OCI-LY7 (cell line): ENCODE results near the gene RPL31. TPM values are rescaled to one million over a fixed set of nuclear protein-coding genes. Genes with fewer than 3 reads are reported as not detected.

ENCODE experiments used
- BruUV-seq: library from RNA; stranded (reverse); fragments of 400-500 nt; replicated peaks from 2 replicates; lab custom pipeline; 2021; lab: Mats Ljungman, UMichigan
- CTCF ChIA-PET: fragments of 300-600 bp; sonication (Branson Sonifier 250); formaldehyde crosslinking; loops from one replicate; lab custom pipeline; 2022; ENCODE audit warnings: antibody characterized with exemption; ENCODE audit not compliant: unreplicated experiment; lab: Charles Lee
- POLR2A ChIA-PET: fragments of 300-600 bp; sonication (Branson Sonifier 250); formaldehyde crosslinking; loops from one replicate; lab custom pipeline; 2022; ENCODE audit warnings: antibody characterized with exemption; lab: Charles Lee
- DNase-seq: peaks from one replicate; pipeline ENCODE4 v3.0.0-alpha.2; 2015; ENCODE audit warnings: low spot score
- H2AFZ ChIP-seq: fragments of 200-600 bp; sonication (generic), shearing (Covaris generic); 2 replicates; pipeline ENCODE4 v1.6.1; 2014; ENCODE audit warnings: mild to moderate bottlenecking, antibody characterized with exemption, low read length, moderate library complexity
- H3K27ac ChIP-seq: fragments of 200-600 bp; sonication (generic); 2 replicates; pipeline ENCODE4 v1.5.1; 2014; ENCODE audit warnings: mixed run types, low read depth, mild to moderate bottlenecking, moderate library complexity, low read length, inconsistent platforms; ENCODE audit not compliant: poor library complexity, severe bottlenecking
- H3K36me3 ChIP-seq: fragments of 200-600 bp; sonication (generic); 2 replicates; pipeline ENCODE4 v1.6.1; 2014; ENCODE audit warnings: mild to moderate bottlenecking, antibody characterized with exemption, low read length, moderate library complexity, mixed read lengths; ENCODE audit not compliant: insufficient read depth
- H3K4me1 ChIP-seq: fragments of 200-600 bp; sonication (generic); 2 replicates; pipeline ENCODE4 v1.5.1; 2014; ENCODE audit warnings: mild to moderate bottlenecking, low read length; ENCODE audit not compliant: insufficient read depth, poor library complexity, severe bottlenecking
- H3K4me2 ChIP-seq: fragments of 200-600 bp; sonication (generic); 2 replicates; pipeline ENCODE4 v1.6.1; 2014; ENCODE audit warnings: mild to moderate bottlenecking, low read length
- H3K4me3 ChIP-seq: fragments of 200-600 bp; sonication (generic); 2 replicates; pipeline ENCODE4 v1.5.1; 2014; ENCODE audit warnings: mild to moderate bottlenecking, low read depth, low read length; ENCODE audit not compliant: poor library complexity, severe bottlenecking
- H3K79me2 ChIP-seq: fragments of 200-600 bp; sonication (generic); 2 replicates; pipeline ENCODE4 v1.6.1; 2016; ENCODE audit warnings: low read depth, mild to moderate bottlenecking, low read length, moderate library complexity, mixed read lengths; ENCODE audit not compliant: insufficient read depth
- H3K9me2 ChIP-seq: fragments of 200-600 bp; sonication (generic); 2 replicates; pipeline ENCODE4 v1.6.1; 2016; ENCODE audit warnings: mild to moderate bottlenecking, low read length, mixed read lengths; ENCODE audit not compliant: insufficient read depth
- H3K9me3 ChIP-seq: fragments of 200-600 bp; sonication (generic); 2 replicates; pipeline ENCODE4 v1.6.1; 2014; ENCODE audit warnings: mild to moderate bottlenecking, mixed run types, low read length, mixed read lengths
- H4K20me1 ChIP-seq: fragments of 200-600 bp; sonication (generic); 2 replicates; pipeline ENCODE4 v1.6.1; 2014; ENCODE audit warnings: mild to moderate bottlenecking, antibody characterized with exemption, low read length, moderate library complexity, mixed read lengths; ENCODE audit not compliant: insufficient read depth
- EZH2phosphoT487 ChIP-seq: fragments of 200-600 bp; sonication (generic); IDR thresholded peaks from 2 replicates; pipeline ENCODE4 v1.6.1; 2018; ENCODE audit warnings: low read depth, borderline replicate concordance, mild to moderate bottlenecking, mixed run types, antibody characterized with exemption, low read length, moderate library complexity, mixed read lengths
- intact Hi-C: fragments of 100-400 bp; cut with micrococcal nuclease; formaldehyde crosslinking; loops from one replicate; pipeline ENCODE4 v1.10.0; 2022; ENCODE audit not compliant: unreplicated experiment
- total RNA-seq, 2 experiments: library from RNA; depleted of rRNA in 1 of 2; stranded (reverse); fragments of >200 nt in 1 of 2; shearing (Covaris generic) in 1 of 2; gene quantifications; 2 replicates each; pipeline ENCODE4 v1.2.3, GENCODE V29; 2014 to 2022
- TF ChIP-seq, protein P1 (sequence below): fragments of 200-600 bp; sonication (generic); conservative IDR thresholded peaks from 2 replicates; pipeline ENCODE4 v1.5.1; 2014; ENCODE audit warnings: mild to moderate bottlenecking, antibody characterized with exemption, low read length, moderate library complexity, mixed read lengths

Gene RPL31
- total RNA-seq, 2 experiments from 2014 or later: 1,348 to 1,991 TPM

GRCh38 chr2:101007415-101008345, 5.6 kb downstream of the RPL31 start:
- ChIA-PET CTCF (no interaction called here), POLR2A (interaction anchor here (0.6 to 0.7 kb wide), 3 partner anchors 35 to 460 kb away, joined by 3 read pairs; no protein-coding TSS in a partner anchor)
- intact Hi-C loops: no loop called here
- TF ChIP-seq, protein P1, sequence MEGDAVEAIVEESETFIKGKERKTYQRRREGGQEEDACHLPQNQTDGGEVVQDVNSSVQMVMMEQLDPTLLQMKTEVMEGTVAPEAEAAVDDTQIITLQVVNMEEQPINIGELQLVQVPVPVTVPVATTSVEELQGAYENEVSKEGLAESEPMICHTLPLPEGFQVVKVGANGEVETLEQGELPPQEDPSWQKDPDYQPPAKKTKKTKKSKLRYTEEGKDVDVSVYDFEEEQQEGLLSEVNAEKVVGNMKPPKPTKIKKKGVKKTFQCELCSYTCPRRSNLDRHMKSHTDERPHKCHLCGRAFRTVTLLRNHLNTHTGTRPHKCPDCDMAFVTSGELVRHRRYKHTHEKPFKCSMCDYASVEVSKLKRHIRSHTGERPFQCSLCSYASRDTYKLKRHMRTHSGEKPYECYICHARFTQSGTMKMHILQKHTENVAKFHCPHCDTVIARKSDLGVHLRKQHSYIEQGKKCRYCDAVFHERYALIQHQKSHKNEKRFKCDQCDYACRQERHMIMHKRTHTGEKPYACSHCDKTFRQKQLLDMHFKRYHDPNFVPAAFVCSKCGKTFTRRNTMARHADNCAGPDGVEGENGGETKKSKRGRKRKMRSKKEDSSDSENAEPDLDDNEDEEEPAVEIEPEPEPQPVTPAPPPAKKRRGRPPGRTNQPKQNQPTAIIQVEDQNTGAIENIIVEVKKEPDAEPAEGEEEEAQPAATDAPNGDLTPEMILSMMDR: no peak
- no peak for TF ChIP-seq EZH2phosphoT487
- BruUV-seq: no TSS peak
- Histone ChIP-seq H4K20me1 (peaks cover 45% of the 10 kb centered on the region), H3K4me3 (no peak overlapping the region), H2AFZ (no peak overlapping the region), H3K27ac (no peak overlapping the region), H3K36me3 (peaks cover 95% of the 10 kb centered on the region), H3K9me2 (no peaks in the 10 kb centered on the region), H3K79me2 (peaks cover 49% of the 10 kb centered on the region), H3K9me3 (no peaks in the 10 kb centered on the region), H3K4me1 (peaks cover 20% of the 10 kb centered on the region), H3K4me2 (no peak overlapping the region)
- no peak for DNase-seq

GRCh38 chr2:101011152-101011551, 9.1 kb downstream of the RPL31 start:
- intact Hi-C loops: no loop called here

More at GRCh38 chr2:101011152-101011551, 9.1 kb downstream of the RPL31 start:
- no peak overlapping the region for H3K4me3 ChIP-seq
- no peaks in the 10 kb centered on the region for H3K9me2 ChIP-seq
- no peak overlapping the region for H3K27ac ChIP-seq
- H4K20me1 ChIP-seq: peaks cover 12% of the 10 kb centered on the region
- no peaks in the 10 kb centered on the region for H3K4me1 ChIP-seq
- CTCF ChIA-PET: no interaction called here
- BruUV-seq: no TSS peak
- DNase-seq: no peak
- H3K9me3 ChIP-seq: no peaks in the 10 kb centered on the region
- POLR2A ChIA-PET: no interaction called here
- H3K79me2 ChIP-seq: peaks cover 15% of the 10 kb centered on the region; the same call in 1 of the 2 replicates
- peaks cover 89% of the 10 kb centered on the region for H3K36me3 ChIP-seq
- H3K4me2 ChIP-seq: no peak overlapping the region
- H2AFZ ChIP-seq: no peak overlapping the region
- TF ChIP-seq, protein P1: no peak
- no peak for TF ChIP-seq EZH2phosphoT487
